GM19468 (cell line): ENCODE measurements around the gene SLC8A1.

Experiments used
- ATAC-seq: cut with Tn5 transposase; IDR thresholded peaks from one replicate; pipeline ENCODE4 v1.9.1; 2021; ENCODE audit warnings: mild to moderate bottlenecking, moderate library complexity, moderate number of reproducible peaks; ENCODE audit not compliant: unreplicated experiment; ENCODE audit errors: extremely low read depth

SLC8A1 gene

DNA sequence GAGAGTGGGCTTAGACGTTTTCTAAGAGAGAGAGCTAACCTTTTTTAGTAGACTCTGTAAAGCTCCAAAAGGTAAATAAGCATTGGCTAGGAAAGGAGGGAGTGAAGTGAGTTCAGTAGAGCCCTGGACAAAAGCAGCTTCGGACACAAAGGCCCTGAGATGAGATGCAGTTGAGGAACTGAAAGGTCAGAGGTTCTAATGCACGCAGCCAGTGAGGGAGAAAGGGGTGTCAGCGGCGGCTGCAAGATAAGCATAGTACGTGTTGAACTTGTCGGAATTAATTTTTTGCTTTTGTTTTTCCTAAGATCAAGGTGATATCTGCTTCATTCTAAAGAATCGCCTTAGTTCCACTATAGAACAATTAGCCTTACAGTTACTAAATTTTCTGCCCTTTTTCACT, 11.2 kb upstream of the SLC8A1 start:
- no peak for ATAC-seq

DNA sequence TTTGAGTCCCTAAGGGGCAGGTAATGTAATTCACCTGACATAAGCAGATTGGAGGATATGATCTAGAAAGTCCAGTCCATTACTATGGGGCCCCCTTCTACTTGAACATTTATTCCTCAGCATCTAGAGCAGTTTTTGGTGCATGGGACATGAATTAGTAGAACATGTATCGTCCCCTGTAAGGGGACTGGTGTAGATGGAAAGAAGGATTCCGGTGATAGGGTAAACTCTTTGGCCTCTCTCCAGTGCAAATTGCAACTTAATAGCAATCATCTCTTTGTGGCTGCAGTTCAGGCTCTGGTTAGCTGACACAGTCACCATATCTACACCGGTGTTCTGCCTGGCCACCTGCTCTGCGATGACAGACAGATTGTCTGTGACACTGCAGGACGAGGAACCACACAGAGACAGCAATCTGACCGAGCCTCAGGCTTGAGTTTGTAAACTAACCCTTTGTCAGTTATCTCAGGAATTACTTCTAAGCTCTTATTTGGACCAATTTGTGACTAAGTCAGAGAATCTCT, 6.4 kb upstream of the SLC8A1 start:
- no peak for ATAC-seq

DNA sequence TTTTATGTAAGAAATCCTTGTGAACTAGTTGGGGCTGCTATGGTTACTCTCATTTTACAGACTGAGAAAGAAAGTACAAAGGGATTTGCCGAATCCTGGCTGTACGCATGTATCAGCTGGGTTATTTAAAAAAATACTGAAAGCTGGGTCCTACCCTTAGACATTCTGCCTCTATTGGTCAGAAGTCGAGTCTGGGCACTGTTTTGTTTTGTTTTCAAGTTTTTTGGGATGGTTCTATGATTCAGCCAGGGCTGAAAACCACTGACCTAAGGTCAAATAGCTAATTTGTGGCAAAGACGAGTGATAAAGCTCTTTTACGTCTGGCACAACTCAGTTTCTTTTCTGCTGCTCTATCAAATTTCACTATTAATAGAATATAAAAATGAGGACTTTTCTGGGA, 5.9 kb upstream of the SLC8A1 start:
- ATAC-seq: no peak

DNA sequence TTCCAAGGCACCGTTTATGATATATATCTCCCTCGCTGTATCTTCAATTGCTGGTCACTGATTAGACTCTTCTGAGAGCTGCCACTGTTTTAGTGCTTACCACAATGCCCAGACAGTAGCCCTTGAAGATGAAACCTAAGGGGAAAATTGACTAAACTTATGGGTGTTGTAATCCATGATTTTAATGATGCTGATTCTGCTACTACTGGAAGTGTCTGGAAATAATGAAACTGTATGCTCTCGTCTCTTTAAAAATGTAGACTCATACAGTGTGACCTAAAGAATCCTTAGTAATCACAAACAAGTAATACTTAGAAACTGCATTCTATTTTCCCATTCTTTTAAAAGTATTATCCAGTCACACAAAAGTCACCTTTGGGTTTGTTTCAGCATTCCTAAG, 5.5 kb upstream of the SLC8A1 start:
- ATAC-seq: no peak

DNA sequence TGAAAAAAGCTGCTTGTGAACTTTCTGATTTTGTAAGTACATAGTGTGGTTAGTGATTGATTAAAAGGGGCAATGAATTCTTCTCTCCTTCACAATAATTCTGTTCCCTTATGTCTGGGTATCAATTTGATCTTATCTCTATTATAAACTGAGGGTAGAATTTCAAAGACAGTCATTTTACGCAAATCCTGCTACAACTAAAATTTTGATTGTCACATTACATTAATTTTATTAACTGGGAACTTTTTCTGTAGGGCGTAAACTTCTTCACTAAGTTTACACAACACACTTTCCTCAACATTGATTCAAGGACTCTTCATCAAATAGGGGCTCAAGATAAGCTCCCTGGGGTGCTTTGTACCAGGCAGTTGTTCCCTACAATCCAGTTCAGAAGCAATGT, 5.0 kb upstream of the SLC8A1 start:
- no peak for ATAC-seq

DNA sequence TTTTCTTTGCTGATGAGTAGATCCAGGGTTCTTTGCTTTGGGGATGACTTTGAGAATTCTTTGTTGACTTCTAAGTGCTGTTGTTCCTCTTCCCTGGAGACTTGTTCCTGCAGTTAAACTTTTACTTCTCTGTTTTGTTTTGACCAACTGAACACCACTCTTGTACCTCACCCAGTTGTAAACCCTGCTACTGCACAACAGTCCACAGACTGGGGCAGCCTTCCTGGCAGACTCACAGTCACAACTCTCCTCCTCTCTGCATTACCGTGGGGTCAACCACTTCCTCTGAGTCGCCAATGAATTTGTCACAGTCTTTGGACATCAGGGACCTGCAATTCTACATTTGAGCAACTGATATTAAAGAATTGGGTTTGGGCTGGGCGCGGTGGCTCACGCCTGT, 3.8 kb upstream of the SLC8A1 start:
- ATAC-seq: no peak

DNA sequence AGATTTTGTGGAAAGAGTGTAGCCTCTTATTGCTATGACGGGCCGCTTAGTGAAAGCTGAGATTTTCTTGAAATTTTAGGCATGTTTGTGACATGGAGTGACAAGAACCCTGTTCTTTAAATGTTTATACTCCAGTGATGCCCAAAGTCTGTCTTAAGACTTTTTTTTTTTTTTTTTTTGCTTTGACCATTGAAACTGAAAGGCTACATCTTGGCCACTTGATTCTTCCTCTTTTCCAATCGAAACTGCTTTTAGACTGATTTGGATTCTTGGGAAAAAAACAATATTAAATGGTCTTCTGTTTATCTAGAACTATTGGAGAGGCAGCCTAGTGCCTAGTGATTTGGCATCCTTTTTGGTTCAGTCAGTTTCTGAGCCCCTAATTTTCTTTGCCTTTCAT, 2.4 kb upstream of the SLC8A1 start:
- ATAC-seq: no peak

DNA sequence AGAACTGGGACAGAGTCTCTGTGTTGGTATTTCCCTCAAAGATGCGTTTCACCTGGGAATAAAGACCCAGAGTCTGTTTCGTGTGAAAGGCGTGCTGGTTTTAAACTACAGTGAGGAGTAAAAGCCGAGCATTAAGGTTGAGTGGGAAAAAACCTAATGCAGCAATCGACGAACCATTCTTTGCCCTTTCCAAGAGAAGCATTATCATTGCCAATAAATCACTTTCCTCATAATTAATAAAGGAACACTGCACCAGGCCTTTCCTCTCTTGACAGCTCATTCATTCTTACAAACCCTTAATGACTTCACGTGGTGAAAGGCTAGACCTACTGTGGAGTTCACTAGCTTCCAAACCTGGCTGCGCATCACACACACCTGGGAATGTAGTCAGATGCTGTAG, 896 bp upstream of the SLC8A1 start:
- no peak for ATAC-seq

DNA sequence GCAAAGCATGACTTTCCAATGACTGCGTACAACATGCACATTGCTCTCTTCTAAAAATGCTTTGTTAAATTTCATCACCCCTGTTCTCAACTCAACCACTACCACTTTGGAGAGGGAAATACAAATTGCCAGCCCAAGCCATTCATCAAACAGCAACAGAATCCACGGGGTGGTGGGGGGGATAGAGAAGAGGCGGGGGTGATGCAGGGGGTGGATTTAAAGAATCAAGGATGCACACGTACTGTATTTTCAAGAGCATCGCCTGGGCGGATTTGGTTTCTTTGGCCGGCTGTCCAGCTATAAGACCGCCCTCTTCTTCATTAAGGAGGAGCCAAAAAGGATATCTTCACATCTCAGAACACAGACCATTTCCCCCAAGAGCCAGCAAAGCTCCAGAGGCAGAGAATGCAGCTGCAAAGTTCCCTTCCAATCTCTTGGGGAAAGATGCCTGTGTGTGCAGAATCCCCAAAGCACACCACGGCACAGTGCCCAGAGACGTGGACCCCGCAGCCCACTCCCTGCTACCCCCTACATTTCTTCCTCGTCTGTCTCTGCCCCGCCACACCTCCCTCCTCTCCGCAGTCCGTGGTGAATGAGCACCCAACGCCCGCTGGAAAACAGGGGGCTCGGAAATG, 977 bp downstream of the SLC8A1 start:
- ATAC-seq: no peak

DNA sequence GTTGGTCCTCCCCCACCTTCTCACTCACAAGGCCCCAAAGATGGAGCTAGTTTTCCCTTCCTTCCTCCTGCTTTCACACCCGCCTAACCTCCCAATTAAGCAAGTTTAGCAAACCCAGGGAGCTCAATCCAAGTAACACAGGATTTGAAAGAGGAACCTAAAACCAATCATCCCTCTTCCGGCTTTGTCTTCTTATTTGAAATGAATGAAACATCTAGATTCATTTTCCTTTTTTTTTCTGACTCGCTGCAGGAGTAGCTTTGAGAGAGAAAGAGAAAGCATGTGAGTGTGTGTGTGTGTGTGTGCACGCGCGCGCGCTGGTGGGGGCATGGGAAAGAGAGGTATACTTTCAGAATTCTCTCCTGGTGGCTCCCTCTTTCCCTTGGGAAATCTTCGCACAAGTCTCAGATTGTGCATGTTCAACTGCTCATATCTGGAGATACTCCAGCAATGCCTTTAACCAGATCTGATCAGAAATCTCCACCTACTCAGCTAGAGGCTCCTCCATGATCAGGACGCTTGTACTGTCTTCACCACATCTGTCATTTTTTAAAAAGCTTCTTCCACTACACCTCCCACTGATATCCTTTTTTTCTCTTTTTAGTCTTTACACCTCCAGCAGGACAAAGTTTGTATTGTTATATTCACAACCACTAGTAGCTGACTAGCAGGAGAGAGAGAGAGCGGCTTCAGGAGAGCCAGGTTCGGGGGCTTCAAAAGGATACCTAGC, 1.7 kb downstream of the SLC8A1 start:
- ATAC-seq: no peak

DNA sequence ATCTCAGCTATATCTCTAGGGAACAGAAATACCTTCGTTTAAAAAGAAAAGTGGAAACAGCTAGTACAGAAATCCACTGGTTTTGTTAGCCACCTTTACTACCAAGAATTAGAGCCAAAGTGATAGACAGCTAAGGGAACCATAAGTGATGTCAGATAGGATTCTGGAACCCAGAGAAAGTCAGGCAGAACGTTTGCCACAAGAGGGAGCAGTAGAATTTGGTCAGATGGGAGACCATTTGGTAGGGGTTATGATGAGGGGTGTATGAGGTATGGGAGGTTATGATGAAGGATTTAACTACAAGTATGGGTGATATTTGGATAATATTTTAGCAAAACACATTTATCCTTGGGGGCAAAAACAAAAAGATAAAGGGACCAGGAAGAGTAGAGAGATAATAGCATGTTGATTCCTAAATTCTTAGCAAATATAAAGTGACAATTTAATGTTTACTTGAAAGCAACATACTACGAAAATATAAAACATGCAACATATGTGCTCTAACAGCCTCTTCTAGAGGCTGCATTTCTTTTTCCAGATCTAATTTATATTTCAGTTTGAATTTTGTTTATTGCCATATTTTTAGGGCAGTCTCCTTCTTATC, 3.3 kb downstream of the SLC8A1 start:
- ATAC-seq: no peak

DNA sequence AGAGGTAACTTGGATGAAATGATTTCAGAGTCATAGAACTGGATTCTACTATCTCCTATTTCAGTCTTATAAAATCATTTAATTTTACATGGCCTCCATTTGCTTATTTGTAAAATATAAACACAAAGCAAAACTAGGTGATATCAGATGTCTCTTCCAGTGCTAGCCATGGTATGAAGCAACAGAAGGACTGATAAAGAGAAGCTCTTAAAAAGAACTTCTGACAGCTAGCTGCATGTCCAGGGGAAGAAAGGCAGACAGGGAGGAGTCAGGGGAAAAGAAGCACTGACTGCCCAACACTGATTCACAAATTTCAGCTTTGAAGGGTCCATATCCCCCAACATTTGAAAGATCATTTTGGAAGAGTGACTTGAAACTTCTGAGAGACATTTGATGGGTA, 6.4 kb downstream of the SLC8A1 start:
- ATAC-seq: no peak

DNA sequence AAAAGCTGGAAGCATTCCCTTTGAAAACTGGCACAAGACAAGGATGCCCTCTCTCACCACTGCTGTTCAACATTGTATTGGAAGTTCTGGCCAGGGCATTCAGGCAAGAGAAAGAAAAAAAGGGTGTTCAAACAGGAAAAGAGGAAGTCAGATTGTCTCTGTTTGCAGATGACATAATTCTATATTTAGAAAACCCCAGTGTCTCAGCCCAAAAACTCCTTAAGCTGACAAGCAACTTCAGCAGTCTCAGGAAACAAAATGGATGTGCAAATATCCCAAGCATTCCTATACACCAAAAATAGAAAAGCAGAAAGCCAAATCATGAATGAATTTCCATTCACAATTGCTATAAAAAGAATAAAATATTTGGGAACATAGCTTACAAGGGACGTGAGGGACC, 11.1 kb downstream of the SLC8A1 start:
- no peak for ATAC-seq

DNA sequence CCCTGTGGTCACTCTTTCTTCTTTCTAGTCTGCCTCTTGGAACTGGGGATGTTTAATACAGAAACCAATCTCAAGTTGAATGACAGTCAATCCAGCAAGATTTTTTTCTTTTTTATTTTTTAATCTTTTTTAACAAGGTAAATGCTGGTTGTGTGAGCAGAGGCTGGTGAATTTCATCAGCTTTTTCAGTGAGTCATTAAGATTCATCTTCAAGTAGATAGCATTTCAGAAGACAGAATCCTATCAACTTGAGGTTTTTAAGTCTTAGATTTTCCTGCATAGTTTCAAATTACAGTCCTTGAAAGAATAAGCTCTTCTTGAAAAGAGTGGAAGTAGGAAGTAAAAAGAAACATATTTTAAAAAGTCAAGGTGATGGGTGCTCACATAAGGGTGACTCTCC, 12.4 kb downstream of the SLC8A1 start:
- ATAC-seq: no peak

DNA sequence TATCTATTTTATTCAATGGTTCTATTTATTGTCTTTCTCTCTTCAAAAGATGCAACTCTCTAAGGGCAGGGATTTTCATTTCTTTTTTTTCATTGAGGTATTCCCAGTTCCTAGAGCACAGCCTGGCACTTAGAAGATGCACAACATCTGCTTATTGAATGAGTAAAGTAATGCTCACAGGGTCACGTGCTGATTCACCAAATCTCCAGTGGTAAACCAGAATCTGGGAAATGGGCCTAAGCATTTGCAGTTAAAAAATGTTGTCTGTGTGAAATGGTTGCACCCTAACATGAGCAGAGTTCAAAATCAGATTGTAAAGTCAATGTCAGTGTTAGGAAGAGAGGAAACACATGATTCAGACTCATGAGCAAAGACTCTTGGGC, 15.8 kb downstream of the SLC8A1 start:
- no peak for ATAC-seq

DNA sequence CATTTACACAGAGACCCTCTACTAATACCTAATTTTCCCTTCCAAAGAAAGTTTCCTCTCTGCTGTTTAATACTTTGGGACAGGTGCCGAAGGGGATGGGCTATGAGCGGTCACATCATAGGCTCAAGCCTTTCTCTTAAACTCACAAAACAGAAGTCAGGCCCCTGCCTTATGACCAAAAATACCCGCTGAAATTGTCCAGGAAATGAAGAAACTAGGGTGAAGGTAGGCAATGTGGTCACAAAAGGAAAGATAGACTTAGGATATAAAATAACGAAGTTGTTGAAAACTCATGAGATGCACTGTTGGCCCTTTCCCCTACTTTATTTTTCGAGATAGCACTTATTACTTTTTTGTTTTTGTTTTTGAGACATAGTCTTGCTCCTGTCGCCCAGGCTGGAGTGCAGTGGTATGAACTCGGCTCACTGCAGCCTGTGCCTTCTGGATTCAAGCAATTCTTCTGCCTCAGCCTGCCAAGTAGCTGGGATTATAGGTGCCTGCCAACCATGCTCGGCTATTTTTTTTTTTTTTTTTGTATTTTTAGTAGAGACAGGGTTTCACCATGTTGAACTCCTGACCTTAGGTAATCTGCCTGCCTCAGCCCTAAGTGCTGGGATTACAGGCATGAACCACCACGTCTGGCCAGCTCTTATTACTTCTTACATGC, 16.3 kb downstream of the SLC8A1 start:
- no peak for ATAC-seq

DNA sequence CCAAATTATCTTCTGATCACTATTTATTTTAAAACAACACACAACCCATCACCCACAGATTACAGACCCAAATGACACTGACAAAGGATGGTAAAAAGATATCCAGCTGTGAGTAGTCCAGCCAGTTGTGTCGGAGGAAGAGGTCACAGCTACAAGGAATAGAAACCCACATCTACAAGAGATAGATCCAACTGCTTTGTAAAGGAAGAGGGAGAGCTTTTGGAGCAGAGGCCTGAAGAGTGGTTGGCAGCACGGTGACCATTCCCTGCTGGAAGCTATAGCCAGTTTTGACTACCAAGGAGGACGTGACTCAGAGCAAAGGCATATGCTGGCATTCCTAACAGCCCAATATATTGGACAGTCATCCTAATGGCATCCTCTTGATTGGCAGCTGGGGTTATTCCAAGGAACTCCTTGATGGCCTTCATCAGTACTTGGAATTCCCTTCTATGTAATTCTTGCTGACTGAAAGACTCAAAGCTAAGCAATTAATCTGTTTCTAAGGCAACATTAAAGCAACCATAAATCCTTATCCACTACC, 17.1 kb downstream of the SLC8A1 start:
- ATAC-seq: no peak

DNA sequence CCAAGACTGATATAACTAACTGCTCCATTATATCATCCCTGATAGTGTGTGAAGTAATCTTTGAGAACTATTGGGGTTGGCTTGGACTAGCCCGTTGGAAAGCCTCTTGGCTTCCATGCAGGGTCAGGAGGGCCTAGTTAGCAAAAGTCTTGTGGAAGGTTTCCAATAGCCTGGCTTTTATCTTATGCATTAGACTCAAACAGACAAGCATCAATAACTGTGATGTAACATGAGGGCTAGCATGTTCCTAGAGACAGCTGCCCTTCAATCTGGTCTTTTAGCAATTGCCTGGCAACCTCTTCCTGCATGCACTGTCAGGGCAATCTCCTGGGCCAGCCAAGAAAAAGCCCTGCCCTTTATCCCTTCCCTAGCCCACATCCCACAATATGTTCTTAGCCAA, 18.2 kb downstream of the SLC8A1 start:
- no peak for ATAC-seq

DNA sequence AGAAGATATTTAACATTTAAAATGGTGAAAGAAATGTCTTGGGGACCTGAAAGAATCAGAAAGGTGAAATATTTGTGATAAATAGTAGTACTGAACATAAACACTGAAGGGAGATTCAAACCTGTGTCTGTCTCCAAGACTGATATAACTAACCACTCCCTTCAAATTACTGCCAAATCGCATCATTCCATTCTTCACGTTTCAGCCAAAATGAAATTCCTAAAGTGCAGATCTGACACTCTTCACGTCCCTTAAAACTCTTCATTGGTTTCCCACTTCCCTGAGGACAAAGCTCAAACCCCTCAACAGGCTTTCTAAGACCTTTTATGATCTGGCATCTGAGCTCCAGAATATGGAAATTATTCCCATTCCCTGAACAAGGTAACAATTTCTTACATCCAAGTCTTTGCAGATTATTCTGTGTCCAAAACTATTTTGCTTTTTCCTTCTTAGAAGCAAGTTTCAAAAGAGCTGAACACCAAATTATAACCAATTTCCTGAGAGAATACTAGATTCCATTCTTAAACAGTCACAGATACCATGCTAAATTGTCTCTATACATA, 18.9 kb downstream of the SLC8A1 start:
- ATAC-seq: no peak

DNA sequence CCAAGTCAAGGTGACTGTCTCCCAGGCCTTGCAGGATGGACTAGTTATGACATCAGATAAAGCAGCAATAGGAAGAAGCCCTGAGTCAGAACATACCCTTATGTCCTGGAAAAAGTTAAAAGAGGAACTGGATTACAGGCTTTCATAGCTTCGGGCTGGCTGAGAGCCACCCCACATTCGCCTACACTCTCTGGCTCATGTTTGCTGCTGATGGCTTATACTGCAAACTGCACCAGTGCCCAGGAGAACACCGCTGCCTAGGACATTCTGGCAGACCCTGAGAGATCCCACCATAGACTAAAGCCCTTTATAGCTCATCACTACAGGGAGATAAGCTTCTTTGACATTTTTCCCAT, 20.3 kb downstream of the SLC8A1 start:
- no peak for ATAC-seq
